IPS-NIHi7 (cell line): ENCODE measurements around the gene ZMYM5.
"Not testable (repeated sequence)": the region's sequence is repeated elsewhere in the genome, so short reads cannot be mapped to it uniquely, and the experiment has no call there.

Experiments used
- DNase-seq: peaks from one replicate; pipeline ENCODE4 v3.0.0; 2012; ENCODE audit warnings: mixed read lengths; ENCODE audit errors: extremely low spot score

Gene ZMYM5

GRCh38 chr13:19818223-19818842, 45.1 kb downstream of the ZMYM5 start:
- DNase-seq = peak; percentile 92

DNA sequence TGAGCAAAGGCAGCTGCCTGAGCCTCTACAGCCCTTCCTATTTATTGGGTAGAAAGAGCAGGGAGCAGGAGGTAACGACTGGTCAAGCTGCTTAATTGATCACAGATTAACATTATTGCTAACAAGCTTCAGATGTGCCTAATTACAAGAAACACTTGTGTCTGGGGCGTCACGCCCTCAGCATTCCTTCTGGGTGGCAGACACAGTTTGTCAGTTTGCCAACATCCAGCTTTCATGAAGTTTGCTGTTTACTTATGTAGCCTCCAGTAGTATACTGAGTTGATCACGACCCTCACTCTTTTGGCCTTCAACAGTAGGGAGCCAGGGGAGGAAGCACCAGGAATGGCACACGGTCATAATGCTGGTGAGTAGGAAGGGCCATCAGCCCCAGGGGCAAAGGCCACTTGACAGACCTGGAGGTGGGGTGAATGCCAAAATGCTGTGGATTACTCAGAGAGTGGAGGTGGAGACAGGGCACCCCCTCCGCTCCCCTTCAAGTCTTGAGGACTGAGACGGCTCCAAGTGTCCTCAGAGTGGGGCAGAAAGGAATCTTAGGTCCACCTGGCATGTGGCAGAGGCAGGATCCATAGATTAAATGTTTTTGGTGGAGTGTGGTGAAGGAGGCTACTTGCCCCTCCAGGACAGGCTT, 45.8 kb downstream of the ZMYM5 start:
- DNase-seq = no peak

DNA sequence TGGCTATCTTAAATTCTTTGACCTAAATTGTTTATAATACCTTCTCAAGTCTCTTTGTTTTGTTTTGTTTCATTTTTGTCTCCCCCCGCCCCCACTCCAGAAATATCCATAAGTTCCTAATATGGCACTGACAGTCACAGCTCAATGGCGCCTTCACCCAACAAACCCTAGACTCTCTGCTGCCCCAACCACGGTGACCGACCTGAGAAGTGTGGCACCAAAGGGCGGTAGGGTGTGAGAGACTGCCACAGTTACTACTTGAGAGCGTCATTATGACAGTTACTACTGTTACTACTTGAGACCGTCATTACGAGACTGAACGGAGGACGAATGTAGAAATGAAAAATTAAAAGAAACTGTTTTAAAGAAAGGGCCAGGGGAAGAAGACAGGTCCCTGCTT, 46.3 kb downstream of the ZMYM5 start:
- DNase-seq = no peak

DNA sequence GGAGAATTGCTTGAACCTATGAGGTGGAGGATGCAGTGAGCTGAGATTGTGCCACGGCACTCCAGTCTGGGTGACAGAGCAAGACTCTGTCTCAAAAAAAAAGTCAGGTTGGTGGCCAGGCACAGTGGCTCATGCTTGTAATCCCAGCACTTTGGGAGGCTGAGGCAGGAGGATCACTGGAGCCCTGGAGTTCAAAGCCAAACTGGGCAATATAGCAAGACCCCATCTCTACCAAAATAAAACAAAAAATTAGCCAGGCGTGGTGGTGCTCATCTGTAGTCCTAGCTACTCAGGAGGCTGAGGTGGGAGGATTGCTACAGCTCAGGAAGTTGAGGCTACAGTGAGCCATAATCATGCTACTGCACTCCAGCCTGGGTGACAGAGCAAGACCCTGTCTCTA, 47.6 kb downstream of the ZMYM5 start:
- DNase-seq = not testable (repeated sequence)

DNA sequence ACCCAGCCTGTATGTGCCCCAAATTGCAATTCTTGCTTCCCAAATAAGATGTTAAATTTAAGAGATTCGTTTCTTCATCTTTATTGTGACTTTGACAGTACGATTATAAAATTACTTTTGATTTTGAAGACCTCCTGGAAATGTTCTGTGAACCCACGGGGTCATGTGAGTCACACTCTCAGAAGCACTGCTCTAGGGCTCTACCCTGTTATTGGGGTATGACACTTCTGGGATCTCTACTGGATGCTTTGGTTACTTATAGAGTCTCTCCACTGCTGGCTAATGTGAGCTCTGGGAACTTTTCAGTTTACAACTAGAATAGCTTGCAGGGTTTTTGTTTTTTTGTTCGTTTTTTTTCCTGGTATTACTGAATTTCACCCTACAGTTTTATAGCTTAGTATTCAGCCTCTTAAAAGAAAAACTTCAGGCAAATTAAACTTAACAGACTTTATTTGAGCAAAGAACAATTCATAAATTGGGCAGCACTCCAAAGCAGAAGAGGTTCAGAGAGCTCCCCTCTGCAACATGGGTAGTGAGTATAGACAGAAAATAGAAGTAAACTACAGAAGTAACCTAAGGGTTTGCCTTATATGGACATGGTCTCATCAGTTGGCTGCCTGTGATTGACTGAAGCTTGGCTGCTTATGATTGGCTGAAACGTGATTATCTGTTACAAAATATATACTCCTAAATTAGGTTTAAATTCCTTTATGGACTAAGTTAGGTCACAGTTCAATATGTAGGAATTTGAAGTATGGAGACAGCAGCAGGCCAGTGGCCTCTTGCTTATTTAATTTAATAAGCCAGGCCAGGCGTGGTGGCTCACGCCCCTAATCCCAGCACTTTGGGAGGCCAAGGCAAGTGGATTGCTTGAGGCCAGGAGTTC, 52.2 kb downstream of the ZMYM5 start:
- no peak for DNase-seq

DNA sequence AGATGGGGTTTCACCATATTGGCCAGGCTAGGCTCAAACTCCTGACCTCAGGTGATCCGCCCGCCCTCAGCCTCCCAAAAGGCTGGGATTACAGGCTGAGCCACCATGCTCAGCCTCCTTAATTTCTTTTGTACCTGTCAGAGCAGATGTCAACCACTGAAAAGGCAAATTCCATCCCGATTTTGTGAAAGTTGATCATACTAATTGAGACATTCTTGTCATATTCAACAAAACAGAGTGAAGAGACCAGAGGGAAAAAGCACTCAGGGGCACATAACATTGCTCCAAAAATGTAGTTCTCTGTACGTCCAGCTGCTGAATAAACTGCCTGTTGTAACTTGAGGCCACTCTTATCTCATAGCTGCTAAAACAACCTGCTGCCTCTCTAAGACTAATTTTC, 53.3 kb downstream of the ZMYM5 start:
- no peak for DNase-seq

DNA sequence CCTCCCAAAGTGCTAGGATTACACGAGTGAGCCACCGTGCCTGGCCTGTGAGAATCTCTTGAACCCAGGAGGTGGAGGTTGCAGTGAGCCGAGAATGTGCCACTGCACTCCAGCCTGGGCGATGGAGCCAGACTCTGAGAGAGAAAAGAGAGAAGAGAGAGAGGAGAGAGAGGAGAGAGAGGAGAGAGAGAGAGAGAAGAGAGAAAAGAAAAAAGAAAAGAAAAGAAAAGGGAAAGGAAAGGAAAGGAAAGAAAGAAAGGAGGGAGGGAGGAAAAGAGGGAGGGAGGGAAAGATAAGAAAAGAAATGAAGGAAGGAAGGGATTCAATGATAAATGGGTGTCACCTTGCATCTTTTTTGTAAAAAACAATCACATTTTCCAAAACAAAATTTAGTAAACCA, 57.7 kb downstream of the ZMYM5 start:
- no peak for DNase-seq

GRCh38 chr13:19795956-19796355, 67.5 kb downstream of the ZMYM5 start:
- DNase-seq = no peak

DNA sequence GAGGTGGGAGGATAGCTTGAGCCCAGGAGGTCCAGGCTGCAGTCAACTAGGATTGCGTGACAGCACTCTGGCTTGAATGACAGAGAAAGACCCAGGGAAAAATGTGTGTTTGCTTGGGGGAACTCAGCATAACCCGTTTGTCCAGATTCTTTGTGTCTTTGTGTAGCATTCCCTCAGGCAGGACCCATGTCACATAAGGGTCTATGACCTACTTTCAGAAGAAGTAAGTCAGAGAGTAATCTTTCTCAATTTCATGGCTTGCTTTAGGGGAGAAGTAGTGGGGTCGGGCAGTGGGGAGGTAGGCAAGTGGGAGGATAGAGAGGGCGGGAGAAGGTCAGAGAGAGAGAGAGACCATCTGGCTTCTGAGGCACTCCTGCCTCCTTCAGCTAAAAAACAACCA, 68.8 kb downstream of the ZMYM5 start:
- peak; percentile 40 for DNase-seq

GRCh38 chr13:19791953-19792537, 71.4 kb downstream of the ZMYM5 start:
- peak; percentile 16 for DNase-seq

DNA sequence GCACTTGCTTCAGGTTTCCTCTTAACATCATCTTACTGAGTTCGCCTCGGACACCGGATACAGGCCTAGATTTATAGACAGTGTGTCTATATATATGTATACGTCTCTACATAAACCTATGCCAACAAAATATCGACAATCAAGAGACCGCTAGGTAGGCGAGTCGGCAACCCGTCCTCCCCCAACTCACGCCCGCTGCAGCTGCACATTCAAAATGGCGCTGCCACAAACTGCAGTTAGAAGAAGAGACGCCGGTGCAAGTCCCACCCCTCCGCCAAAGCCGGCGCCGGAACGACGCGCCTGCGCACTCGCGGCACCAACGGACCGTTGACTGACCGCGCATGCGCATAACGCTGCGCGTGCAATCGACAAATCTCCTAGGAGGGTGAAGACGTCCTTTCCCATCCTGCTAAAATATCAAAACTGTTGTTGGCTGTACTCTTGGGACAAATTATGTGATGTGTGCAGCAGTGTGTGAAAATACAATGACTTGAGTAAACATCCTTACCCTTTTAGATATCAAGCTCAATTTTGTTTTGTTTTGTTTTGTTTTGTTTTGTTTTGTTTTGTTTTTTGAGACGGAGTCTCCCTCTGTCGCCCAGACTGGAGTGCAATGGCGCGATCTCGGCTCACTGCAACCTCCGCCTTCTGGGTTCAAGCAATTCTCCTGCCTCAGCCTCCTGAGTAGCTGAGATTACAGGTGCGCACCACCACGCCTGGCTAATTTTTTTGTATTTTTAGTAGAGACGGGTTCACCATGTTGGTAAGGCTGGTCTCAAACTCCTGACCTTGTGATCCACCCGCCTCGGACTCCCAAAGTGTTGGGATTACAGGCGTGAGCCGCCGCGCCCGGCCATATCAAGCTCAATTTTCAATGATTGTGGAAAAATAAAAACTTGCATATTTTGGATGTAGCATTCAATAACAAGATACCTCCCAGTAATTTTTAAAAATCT, 80.4 kb downstream of the ZMYM5 start, which contains the start of gene PSPC1:
PSPC1 (minus strand) TSS at position 219 of the 956 bp plus-strand sequence; CDS start at position 31, 188 bp downstream.
- DNase-seq = peak; percentile 97

- DNase-seq = peak; percentile 34
Measured at GRCh38 chr13:19782049-19782726, 81.3 kb downstream of the ZMYM5 start.

GRCh38 chr13:19781526-19781925, 81.9 kb downstream of the ZMYM5 start:
- DNase-seq = no peak

- DNase-seq = not testable (repeated sequence)
Measured at GRCh38 chr13:19780753-19781418, 82.6 kb downstream of the ZMYM5 start.
